Vagina (tissue), 2 donors: ENCODE data around the gene WIPF2.

Experiments
- CTCF ChIP-seq, 3 experiments: fragments of 450-650 bp in 2 of 3; fragments of 200-600 bp in 1 of 3; sonication (generic) in 1 of 3; IDR thresholded peaks; one replicate each; pipeline ENCODE4 v1.5.1; 2017 to 2019; ENCODE audit warnings: antibody characterized with exemption in 3 of 3, mild to moderate bottlenecking in 2 of 3, moderate library complexity in 2 of 3
- POLR2A ChIP-seq, 2 donors: fragments of 450-650 bp; IDR thresholded peaks; one replicate each; pipeline ENCODE4 v1.6.1; 2017; ENCODE audit warnings: antibody characterized with exemption in 2 of 2, mild to moderate bottlenecking in 2 of 2, moderate library complexity in 2 of 2
- POLR2AphosphoS5 ChIP-seq, 2 donors: sonication (generic); formaldehyde crosslinking; IDR thresholded peaks; one replicate each; pipeline ENCODE4 v1.9.0; 2017; ENCODE audit warnings: antibody characterized with exemption in 2 of 2, mild to moderate bottlenecking in 2 of 2, low read depth in 1 of 2; ENCODE audit not compliant: insufficient read depth in 1 of 2

- TF ChIP-seq POLR2A (IDR thresholded peaks at IDR 0.05) (no peak), CTCF (IDR thresholded peaks at IDR 0.05) (no peak), POLR2AphosphoS5 (IDR thresholded peaks at IDR 0.05; ENCODE audit: insufficient read depth in 1 of 2, low read depth in 1 of 2) (peak in 1 of 2 donors; percentile 13)
Observed at GRCh38 chr17:40190197-40191021, 28.7 kb upstream of the WIPF2 start.
